IPS DF 6.9 (cell line): ENCODE data around the gene TMEM126B.
A peak's percentile ranks its signal among the peaks of the same experiment; 100 is the strongest.
"Not testable (repeated sequence)": the region's sequence is repeated elsewhere in the genome, so short reads cannot be mapped to it uniquely, and the experiment has no call there.

Experiments used
- DNase-seq: peaks from one replicate; pipeline ENCODE4 v3.0.0-alpha.2; 2013; ENCODE audit warnings: low read depth, low spot score
- H3K27ac ChIP-seq: one replicate; pipeline ENCODE4 v1.5.1; 2013; ENCODE audit warnings: low read length, control low read depth
- H3K27me3 ChIP-seq: 2 replicates; pipeline ENCODE4 v1.6.1; 2013; ENCODE audit warnings: mild to moderate bottlenecking, low read length; ENCODE audit not compliant: control insufficient read depth, insufficient read depth
- H3K36me3 ChIP-seq: 2 replicates; pipeline ENCODE4 v1.6.1; 2013; ENCODE audit warnings: low read length; ENCODE audit not compliant: control insufficient read depth, insufficient read depth
- H3K4me1 ChIP-seq: 2 replicates; pipeline ENCODE4 v1.6.1; 2013; ENCODE audit warnings: low read length; ENCODE audit not compliant: control insufficient read depth, insufficient read depth
- H3K4me3 ChIP-seq: 2 replicates; pipeline ENCODE4 v1.5.1; 2013; ENCODE audit warnings: mild to moderate bottlenecking, low read length
- H3K9me3 ChIP-seq: 2 replicates; pipeline ENCODE4 v1.6.1; 2013; ENCODE audit warnings: low read length, inconsistent platforms; ENCODE audit not compliant: control insufficient read depth, insufficient read depth
- WGBS: extraction: QIAGEN DNeasy Blood & Tissue Kit; methylation state at CpG from one replicate; pipeline ENCODE4 v1.1.7; 2013; ENCODE audit warnings: mixed read lengths, missing lambda C conversion rate; ENCODE audit not compliant: insufficient read length, insufficient coverage; 5-methylcytosine and 5-hydroxymethylcytosine counted together

TMEM126B gene

GRCh38 chr11:85608621-85609020 lies 19.8 kb upstream of the TMEM126B start:
- H3K9me3 ChIP-seq, H3K4me1 ChIP-seq, H3K27me3 ChIP-seq, H3K4me3 ChIP-seq, DNase-seq, H3K36me3 ChIP-seq, H3K27ac ChIP-seq: not testable (repeated sequence)

DNA sequence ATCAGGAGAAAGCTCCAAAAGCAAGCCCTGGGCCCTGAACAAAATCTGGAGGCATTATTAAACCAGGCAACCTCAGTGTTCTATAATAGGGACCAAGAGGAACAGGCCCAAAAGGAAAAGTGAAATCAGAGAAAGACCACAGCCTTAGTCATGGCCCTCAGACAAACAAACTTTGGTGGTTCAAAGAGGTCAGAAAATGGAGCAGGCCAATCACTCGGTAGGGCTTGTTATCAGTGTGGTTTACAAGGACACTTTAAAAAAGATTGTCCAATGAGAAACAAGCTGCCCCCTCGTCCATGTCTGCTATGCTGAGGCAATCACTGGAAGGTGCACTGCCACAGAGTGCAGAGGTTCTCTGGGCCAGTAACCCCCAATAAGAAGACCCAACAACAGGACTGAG lies 19.1 kb upstream of the TMEM126B start:
- not testable (repeated sequence) for H3K36me3 ChIP-seq, H3K4me3 ChIP-seq, H3K27ac ChIP-seq, H3K4me1 ChIP-seq, H3K9me3 ChIP-seq, H3K27me3 ChIP-seq, DNase-seq
- no CpG with 5 or more reads among the region's 2 CpGs for WGBS

DNA sequence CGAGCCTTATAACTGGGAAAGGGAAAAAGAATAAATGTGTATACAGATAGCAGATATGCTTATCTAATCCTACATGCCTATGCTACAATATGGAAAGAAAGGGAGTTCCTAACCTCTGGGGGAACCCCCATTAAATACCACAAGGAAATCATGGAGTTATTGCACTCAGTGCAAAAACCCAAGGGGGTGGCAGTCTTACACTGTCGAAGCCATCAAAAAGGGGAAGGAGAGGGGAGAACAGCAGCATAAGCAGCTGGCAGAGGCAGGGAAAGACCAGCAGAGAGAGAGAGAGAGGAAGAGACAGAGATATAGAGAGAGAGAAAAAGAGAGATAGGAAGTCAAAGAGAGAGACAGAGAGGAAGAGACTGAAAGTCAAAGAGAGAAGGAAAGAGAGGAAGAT lies 16.8 kb upstream of the TMEM126B start:
- not testable (repeated sequence) for H3K4me1 ChIP-seq, H3K27me3 ChIP-seq, H3K27ac ChIP-seq, H3K36me3 ChIP-seq, DNase-seq, H3K4me3 ChIP-seq, H3K9me3 ChIP-seq
- no CpG with 5 or more reads among the region's 2 CpGs for WGBS

- H3K4me1 ChIP-seq = no peaks in the 10 kb centered on the region
- no peaks in the 10 kb centered on the region for H3K27me3 ChIP-seq
- H3K27ac ChIP-seq = no peak overlapping the region
- no peaks in the 10 kb centered on the region for H3K36me3 ChIP-seq
- H3K9me3 ChIP-seq = no peaks in the 10 kb centered on the region
- H3K4me3 ChIP-seq = no peak overlapping the region
- no CpG with 5 or more reads among the region's 6 CpGs for WGBS
- no peak for DNase-seq
Observed at GRCh38 chr11:85619499-85619898, 8.9 kb upstream of the TMEM126B start.

- no CpG with 5 or more reads among the region's 3 CpGs for WGBS
- H3K4me1 ChIP-seq = no peaks in the 10 kb centered on the region
- DNase-seq = no peak
- no peaks in the 10 kb centered on the region for H3K9me3 ChIP-seq
- H3K27me3 ChIP-seq = no peaks in the 10 kb centered on the region
- H3K36me3 ChIP-seq = no peaks in the 10 kb centered on the region
- H3K4me3 ChIP-seq = no peak overlapping the region
- no peak overlapping the region for H3K27ac ChIP-seq
Observed at GRCh38 chr11:85620256-85620655, 8.1 kb upstream of the TMEM126B start.

GRCh38 chr11:85626496-85626895 lies 1.9 kb upstream of the TMEM126B start:
- Histone ChIP-seq H3K36me3 (no peaks in the 10 kb centered on the region), H3K4me1 (no peaks in the 10 kb centered on the region), H3K9me3 (no peaks in the 10 kb centered on the region), H3K27ac (no peak overlapping the region), H3K4me3 (no peak overlapping the region), H3K27me3 (no peaks in the 10 kb centered on the region)
- DNase-seq = no peak
- WGBS = 100% methylated on average over 2 of the region's 2 CpGs

DNA sequence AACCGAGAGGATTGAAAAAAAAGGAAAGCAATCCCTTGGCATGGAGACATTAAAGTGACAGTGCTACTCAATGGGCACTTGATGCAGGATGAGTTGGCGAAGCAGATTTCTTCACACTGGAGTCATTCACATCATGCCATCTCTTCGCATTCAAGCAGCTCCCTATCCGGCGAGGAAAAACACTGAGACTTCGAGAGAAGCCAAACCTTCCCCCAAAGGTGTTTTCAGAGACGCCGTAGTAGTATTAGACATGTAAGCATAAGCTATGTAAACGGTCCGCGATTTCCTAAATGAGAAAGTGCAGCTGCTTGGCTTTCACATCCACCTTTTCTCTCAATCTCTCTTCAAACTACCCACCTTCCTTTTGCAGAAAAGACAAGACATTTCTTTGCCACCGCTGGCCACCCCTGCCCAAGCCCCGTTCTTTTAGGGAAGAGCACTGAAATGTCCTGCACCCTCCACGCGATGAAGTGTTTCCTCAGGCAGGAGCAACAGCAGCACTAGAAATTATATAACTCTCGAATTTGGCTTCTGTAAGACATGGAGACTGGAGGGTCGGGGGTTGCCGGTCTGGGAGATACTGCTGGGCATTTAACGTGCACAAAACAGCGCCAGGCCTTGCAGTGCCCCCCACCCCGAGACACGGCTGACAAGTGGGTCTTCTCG lies 928 bp upstream of the TMEM126B start, which contains the start of gene DLG2:
Gene DLG2, minus strand, starts transcription at position 13 of the 666 bp plus-strand sequence.
- WGBS = no CpG with 5 or more reads among the region's 23 CpGs
- Histone ChIP-seq H3K4me1 (no peaks in the 10 kb centered on the region), H3K27ac (no peak within 1 kb of the TSS), H3K9me3 (no peaks in the 10 kb centered on the region), H3K36me3 (no peaks in the 10 kb centered on the region), H3K4me3 (peak within 1 kb of the TSS; percentile 71), H3K27me3 (no peaks in the 10 kb centered on the region)
- no peak for DNase-seq

- DNase-seq = no peak
- H3K4me3 ChIP-seq = peak overlapping the region; percentile 93
- H3K36me3 ChIP-seq = no peaks in the 10 kb centered on the region
- no peak overlapping the region for H3K27ac ChIP-seq
- H3K9me3 ChIP-seq = no peaks in the 10 kb centered on the region
- no peaks in the 10 kb centered on the region for H3K4me1 ChIP-seq
- no CpG with 5 or more reads among the region's 13 CpGs for WGBS
- H3K27me3 ChIP-seq = no peaks in the 10 kb centered on the region
Observed at GRCh38 chr11:85628771-85629341, 463 bp downstream of the TMEM126B start.

- H3K4me3 ChIP-seq = no peak overlapping the region
- no peak overlapping the region for H3K27ac ChIP-seq
- H3K4me1 ChIP-seq = no peaks in the 10 kb centered on the region
- H3K36me3 ChIP-seq = no peaks in the 10 kb centered on the region; the same call in 1 of the 2 replicates
- WGBS = no CpG with 5 or more reads among the region's 3 CpGs
- DNase-seq = no peak
- no peaks in the 10 kb centered on the region for H3K27me3 ChIP-seq
- H3K9me3 ChIP-seq = no peaks in the 10 kb centered on the region
Observed at GRCh38 chr11:85634747-85635146, 6.4 kb downstream of the TMEM126B start.

GRCh38 chr11:85643191-85643614 lies 14.8 kb downstream of the TMEM126B start:
- Histone ChIP-seq H3K27me3 (no peaks in the 10 kb centered on the region), H3K4me3 (no peak overlapping the region), H3K9me3 (no peaks in the 10 kb centered on the region), H3K27ac (no peak overlapping the region), H3K4me1 (no peaks in the 10 kb centered on the region), H3K36me3 (no peaks in the 10 kb centered on the region)
- WGBS = no CpG with 5 or more reads among the region's 2 CpGs
- no peak for DNase-seq

- H3K27ac ChIP-seq = no peak overlapping the region
- no peaks in the 10 kb centered on the region for H3K9me3 ChIP-seq
- no peaks in the 10 kb centered on the region for H3K4me1 ChIP-seq
- DNase-seq = no peak
- H3K27me3 ChIP-seq = no peaks in the 10 kb centered on the region
- WGBS = no CpG with 5 or more reads among the region's 2 CpGs
- H3K36me3 ChIP-seq = no peaks in the 10 kb centered on the region
- peak overlapping the region; percentile 52; the same call in 1 of the 2 replicates for H3K4me3 ChIP-seq
Observed at GRCh38 chr11:85647078-85647477, 18.7 kb downstream of the TMEM126B start.
